OCI-M2 (cell line): ENCODE measurements around the gene CRISPLD2.
"Not testable (repeated sequence)": the region's sequence is repeated elsewhere in the genome, so short reads cannot be mapped to it uniquely, and the experiment has no call there.

ENCODE experiments used
- DNase-seq: peaks from one replicate; lab custom pipeline; 2025; ENCODE audit not compliant: unreplicated experiment; lab: John Stamatoyannopoulos, UW

CRISPLD2 gene

DNA sequence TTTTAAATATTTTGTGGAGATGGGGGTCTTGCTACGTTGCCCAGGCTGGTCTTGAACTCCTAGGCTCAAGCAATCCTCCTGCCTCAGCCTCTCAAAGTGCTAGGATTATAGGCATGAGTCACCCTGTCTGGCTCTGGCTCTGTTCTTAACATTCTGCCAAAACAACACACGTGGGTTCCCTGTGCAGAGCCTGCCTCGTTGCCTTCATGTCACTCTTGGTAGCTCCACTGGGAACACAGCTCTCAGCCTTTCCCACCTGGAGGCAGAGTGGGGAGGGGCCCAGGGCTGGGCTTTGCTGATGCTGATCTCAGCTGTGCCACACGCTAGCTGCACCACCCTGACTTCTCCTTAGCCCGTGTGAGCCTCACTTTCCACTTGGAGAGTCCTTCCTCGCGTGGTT, 19.3 kb downstream of the CRISPLD2 start:
- no peak for DNase-seq

DNA sequence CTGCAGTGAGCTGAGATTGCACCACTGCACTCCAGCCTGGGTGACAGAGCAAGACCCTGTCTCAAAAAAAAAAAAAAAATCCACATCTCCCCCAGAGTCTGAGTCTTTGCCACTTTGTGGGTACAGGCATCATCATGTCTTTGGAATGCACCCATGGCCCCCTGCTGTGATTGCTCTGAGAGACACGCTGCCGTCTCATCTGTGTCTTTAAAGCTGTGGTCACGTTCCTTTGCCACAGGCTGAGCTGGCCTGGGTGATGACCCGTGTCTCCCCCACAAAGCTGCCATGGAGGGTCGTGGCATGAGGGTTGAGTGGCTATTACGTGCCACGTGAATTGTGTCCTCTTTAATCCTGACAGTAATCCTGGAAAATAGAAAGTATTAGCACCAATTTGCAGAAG, 20.2 kb downstream of the CRISPLD2 start:
- no peak for DNase-seq

GRCh38 chr16:84840687-84841627, 21.2 kb downstream of the CRISPLD2 start:
- DNase-seq: no peak

GRCh38 chr16:84841787-84842300, 22.1 kb downstream of the CRISPLD2 start:
- DNase-seq: no peak

DNA sequence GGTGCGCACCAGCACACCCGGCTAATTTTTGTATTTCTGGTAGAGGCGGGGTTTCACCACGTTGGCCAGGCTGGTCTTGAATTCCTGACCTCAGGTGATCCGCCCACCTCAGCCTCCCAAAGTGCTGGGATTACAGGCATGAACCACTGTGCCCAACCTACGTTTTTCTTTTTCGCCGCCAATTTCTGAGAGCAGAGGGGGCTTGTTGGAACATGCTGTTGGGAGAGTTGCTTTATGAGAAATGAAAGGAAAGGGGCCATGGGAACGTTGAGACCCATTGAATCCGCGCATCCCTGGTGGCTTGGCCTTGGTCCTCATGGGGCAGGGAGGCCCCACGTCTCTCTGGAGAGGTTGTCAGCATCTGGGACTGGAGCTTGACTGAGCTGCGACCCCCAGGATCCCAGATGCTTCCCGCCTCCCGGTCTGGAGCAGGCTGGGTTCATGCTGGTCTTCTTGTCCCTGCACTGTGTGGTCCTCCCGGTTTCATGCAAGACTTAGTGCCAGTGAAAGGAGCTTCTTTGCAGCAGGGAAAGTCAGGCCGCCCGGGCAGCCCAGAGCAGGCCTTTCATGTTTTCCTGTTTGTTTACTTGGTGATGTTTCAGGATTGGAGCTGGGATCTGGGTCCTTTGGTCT, 22.8 kb downstream of the CRISPLD2 start:
- no peak for DNase-seq

DNA sequence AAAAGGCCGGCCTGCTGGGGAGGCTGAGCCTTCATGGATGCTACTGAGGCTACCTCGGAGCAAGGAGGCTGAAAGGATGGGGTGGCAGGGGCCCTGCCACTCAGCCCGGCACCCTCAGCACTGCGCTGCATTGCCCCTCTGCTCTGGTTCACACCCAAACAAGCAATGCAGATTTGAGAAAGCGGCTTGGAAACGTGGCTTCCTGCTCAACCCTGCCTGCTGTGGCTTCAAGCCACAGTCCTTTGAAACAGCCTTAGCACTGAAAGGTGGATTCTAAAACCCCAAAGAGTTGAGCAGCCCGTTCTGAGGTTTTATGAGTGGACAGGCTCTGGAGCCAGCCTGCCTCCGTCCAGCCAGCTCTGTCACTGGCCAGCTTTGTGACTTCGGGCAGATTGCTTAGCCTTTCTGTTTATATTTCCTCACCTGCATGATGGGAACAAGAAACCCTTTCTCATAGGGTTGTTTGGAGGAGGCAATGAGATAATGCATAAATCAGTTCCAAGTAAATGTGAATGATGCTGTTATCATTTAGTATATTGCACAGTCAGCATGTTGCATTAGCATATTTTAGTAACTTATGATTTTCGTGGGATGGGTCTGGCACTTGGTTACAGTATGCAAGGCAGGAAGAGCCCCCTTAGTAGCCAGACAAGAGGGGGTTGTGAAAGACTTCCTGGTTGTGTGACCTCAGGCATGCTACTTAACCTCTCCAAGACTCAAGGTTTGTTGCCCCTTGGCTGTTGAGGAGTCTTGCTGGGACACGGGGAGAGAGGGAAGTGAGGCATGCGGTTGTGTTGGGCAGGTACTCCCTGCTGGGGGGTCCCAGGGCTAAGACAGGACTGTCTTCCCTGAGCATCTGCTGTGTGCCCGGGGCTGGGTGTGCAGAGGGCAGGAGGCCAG, 23.6 kb downstream of the CRISPLD2 start:
- no peak for DNase-seq

DNA sequence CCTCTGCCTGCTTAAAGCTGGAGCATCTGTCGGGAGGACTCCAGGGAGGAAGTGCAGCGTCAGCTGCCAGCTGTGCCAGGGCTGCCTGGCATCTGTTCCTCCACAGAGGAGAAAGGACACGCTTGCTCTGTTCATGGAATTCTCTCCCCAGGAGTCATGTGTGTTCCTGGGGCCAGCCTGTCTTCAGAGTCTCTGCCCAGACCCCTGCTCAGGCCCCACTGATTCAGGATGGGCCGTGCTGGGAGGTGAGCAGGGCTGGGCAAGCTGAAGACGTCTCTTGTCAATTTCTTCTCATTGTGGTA, 24.2 kb downstream of the CRISPLD2 start:
- no peak for DNase-seq

DNA sequence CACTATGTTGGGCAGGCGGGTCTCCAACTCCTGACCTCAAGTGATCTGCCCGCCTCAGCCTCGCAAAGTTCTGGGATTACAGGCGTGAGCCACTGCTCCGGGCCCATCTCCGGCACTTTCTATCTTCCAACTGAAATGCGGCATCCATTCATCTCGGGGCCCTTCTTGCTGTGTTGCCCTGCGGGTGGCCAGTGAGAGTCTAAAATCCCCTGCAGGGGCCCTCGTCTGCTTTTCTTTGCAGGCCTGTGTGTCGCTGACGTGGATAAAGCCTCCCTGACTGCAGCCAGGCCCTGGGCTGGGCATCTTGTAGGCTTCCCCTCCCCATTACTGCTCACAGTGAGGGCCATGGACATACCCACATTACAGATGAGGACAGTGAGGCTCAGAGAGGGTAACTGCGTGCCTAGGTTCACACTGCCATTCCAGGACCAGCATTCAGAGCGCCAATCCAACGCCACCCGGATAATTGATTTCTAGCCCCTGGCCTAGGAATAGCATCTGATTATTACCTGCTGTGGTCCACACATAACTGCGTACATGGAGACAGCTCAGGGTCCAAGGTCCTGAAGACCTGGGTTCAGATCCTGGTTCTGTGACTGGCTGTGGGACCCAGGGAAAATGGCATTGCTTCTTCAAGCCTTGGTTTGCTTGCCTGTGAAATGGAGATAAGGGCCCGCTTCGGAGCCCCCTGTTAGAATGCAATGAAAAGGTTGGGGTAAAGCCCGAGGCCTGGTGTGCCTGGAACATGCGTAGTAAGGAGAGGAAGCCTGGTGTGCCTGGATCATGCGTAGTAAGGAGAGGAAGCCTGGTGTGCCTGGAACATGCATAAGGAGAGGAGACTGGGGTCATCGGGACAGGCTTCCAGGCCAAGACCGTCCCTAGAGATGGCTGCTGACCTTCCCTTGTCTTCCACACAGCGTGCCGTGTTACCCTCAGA, 25.0 kb downstream of the CRISPLD2 start:
- DNase-seq: no peak

DNA sequence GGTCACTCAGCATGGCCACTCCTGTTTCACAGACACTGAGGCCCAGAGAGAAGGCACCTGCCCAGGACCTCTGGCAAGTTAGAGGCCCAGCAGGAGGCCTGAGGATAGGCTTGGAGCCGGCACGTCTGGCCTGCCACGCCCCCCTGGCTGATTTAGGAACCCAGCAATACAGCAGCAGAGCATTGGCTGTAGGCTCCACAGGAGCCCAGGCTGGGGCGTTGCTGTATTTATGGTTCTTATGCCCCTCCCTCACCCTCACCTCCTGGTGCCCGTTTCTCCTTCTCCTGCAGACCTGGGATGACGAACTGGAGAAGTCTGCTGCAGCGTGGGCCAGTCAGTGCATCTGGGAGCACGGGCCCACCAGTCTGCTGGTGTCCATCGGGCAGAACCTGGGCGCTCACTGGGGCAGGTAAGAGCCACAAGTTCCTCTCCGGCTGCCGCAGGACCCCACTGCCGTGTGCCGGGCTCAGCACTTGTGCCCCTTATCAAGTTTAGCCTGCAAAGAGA, 25.8 kb downstream of the CRISPLD2 start:
- no peak for DNase-seq

GRCh38 chr16:84847564-84848355, 28.0 kb downstream of the CRISPLD2 start:
- no peak for DNase-seq

- DNase-seq: no peak
Observed at GRCh38 chr16:84848986-84849634, 29.3 kb downstream of the CRISPLD2 start.

GRCh38 chr16:84849751-84850150, 30.0 kb downstream of the CRISPLD2 start:
- DNase-seq: no peak

DNA sequence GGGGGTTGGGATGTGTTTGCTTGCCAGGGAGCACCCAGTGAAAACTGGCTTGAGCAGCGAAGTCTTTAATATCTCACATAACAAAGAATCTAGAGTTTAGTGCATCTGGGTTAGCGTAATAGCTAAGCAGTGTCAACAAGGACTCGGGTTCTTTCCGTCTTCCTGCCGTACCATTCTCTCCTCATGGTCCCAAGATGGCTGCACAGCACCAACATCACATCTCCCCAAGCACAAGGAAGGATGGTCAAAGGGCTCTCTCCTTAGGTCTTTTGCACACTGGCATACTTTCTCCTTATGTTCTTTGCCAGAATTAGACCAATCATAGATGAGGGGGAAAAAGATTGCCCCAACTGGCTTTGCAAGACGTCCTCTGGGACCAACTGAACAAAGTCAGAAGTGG, 30.9 kb downstream of the CRISPLD2 start:
- no peak for DNase-seq

DNA sequence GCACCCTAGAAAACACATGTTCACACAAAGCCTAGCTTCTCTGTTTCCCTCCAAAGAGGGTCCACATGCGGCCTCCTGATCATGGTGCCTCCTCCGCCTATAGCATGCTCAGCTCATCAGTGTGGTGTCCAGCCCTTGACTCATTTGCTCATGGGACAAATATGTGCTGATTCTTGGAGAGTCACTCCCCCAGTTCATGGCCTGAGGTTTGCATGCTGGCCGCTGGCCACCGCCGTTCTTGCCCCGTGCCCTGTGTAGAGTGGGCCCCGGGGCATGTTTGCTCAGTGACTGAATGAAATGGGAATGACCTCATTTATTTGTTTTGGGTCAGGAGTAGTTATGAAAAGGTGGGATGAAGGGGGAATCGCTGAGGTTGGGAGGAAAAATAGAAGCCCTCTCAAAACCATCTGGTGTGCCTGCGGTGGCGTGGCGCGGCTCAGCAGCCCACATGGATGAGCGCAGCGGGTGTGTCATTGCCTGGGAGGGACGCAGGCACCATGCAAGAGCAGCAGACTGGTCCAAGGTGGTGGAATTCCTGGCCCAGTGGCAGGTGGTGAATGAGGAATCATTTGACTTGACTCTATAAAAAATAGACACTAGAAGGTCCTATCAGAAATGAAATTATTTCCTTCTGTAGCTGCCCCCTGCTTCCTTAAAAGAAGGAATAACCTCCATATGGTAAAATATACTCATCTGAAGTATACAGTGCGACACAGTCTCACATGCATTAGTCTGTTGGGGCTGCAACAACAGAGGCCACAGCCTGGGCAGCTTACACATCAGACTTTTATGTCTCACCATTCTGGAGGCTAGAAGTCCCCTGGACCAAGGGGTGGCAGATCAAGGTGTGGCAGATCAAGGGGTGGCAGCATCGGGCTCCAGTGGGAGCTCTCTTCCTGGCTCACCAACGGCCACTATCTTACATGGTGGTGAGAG, 31.7 kb downstream of the CRISPLD2 start:
- DNase-seq: no peak

DNA sequence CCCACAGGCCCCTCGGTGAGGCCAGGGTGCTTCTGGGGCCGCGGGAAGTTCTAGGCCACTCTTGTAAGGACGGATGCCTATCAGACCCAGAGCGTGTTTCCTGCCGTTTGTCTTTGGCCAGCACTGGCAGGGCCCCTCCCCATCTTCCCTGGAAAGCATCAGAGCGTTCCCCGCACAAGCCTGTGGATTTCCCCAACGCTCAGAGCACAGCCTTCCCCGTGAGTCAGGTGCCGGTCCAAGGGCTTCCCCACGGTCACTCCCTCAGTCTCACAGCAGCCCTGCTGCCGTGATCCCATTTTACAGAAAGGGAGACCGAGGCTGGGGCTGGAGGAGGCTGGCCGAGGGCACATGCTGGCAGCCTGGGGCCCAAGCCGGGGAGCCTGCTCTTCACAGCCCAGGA, 33.7 kb downstream of the CRISPLD2 start:
- no peak for DNase-seq

- DNase-seq: no peak
Observed at GRCh38 chr16:84854759-84855158, 35.0 kb downstream of the CRISPLD2 start.

DNA sequence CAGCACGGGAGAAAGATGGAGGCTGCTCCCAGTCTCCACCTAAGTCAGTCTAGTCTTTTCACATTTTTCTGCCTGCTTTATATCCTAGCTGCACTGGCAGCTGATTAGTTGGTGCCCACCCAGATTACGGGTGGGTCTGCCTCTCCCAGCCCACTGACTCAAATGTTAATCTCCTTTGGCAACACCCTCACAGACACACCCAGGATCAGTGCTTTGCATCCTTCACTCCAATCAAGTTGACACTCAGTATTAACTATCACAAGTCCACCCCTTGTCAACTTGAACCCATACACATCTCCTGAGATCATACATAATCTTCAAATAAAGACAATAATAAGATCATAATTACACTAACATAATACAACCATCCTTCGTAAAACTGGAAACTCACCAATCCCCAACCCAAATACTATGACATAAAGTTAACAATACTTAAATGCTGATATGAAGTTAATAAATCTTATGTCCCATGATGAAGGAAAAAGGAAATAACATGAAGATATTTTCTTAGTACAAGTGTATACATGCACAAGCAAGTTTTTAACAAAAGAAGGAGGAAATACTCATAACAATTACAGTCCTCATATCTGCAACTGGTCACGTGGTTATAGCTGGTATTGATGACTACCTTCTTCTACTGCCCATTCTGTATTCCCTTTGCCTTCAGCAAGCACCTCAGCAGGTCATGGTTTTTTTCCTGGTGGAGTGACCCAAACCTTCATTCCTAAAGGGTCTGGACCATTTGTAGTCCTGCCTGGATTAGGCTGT, 35.8 kb downstream of the CRISPLD2 start:
- DNase-seq: not testable (repeated sequence)
